HG02885 (cell line): ENCODE data around the gene DTX1.
"Not testable (repeated sequence)": the region's sequence is repeated elsewhere in the genome, so short reads cannot be mapped to it uniquely, and the experiment has no call there.

Source experiments
- ATAC-seq: cut with Tn5 transposase; IDR thresholded peaks from one replicate; pipeline ENCODE4 v1.9.1; 2021; ENCODE audit warnings: mild to moderate bottlenecking; ENCODE audit not compliant: unreplicated experiment, poor library complexity

DTX1 gene

DNA sequence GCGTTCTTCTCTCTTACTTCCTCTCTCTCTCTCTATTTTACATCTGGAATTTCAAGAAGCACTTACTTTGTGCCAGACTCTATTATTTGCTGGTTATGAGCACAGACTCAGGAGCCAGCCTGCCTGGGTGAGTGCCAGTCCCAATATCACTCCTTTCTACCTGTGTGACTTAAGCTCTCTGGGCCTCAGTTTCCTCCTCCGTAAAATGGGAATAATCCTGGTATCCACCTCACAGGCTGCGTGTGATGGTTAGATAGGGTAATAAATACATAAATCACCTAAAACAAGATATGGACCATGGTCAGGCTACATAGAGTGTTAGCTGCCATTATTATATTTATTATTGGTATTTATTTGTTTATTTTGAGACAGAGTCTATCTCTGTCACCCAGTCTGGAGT, 54.7 kb downstream of the DTX1 start:
- ATAC-seq = no peak

DNA sequence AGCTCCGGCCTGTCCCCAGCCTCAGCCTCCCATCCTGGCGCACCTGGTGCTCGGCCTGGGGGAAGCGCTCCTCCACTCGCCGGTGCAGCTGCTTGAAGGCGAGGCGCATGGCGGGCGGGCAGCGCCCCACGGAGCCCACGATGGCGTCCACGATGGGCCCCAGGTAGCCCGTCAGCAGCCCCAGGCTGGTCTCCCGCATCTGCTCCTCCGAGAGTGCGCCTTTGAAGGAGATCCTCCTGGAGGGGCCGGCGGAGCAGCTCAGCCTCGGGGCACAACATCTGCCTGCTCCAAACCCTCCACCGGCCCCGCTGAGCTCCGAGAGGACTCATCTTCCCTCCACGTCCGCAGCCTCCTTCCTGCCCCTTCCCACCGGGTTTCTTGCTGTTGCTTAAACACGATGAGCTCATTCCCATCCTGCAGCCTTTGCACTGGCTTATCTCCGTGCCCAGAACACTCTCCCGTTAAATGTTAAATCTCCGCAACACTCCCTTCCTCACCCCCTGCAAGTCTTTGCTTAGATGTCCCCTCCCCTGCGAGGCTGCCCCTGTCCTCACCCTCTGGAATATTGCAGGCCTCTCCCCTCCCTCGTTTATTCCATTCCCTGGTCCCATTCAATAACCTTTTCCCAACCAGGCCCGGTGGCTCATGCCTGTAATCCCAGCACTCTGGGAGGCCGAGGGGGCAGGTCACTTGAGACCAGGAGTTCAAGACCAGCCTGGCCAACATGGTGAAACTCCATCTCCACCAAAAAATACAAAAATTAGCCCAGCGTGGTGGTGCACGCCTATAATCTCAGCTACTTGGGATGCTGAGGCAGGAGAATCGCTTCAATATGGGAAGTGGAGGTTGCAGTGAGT, 55.7 kb downstream of the DTX1 start:
- ATAC-seq = no peak

DNA sequence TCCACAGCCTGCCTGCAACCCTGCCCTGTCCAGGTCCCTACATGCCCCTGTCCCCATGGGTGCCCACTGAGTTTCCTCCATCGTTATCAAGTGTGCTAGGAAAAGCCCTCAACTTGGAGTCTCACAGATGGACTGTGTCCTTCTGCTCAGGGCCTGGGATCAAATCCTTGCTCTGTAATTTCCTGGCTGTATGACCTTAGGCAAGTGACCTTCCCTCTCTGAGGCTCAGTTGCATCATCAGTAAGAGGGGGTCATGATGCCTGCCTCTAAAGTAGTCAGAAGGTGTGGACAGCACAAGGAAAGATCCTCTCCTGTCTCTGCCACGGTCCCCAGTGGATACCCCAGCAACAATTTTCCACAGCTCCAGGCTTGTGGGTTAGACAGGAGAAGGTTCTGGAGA, 56.9 kb downstream of the DTX1 start:
- no peak for ATAC-seq

DNA sequence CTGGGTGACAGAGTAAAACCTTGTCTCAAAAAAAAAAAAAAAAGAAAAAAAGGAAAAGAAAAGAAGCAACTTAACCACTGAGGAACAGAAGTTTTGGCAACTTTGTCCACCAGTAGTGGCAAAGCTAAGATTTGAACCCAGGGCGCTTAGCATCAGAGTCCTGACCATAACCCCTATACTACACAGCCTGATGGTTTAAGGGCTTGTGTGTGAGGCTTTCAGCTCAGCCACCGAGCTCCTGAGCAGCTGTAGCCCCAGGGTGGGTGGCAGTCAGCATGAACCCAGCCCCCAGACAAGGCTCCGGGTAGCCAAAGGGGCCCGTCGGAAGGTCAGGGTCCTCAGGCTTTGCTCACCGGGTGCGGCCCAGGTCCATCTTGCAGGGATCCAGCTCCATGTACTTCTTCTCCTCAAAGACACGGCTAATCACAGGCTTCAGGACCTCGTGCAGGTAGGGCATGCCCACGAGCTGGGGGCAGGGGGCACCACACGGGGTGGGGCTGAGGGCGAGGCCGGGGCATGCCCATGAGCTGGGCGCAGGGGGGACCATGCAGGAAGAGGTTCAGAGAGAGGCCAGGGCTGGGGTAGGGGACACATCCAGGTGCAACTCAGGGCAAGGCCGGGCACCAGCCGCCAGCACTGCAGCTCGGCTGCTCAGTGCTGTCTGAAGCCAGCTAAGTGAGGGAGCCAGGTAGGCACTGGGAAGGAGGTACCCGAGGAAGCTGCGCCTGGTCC, 58.1 kb downstream of the DTX1 start:
- no peak for ATAC-seq

DNA sequence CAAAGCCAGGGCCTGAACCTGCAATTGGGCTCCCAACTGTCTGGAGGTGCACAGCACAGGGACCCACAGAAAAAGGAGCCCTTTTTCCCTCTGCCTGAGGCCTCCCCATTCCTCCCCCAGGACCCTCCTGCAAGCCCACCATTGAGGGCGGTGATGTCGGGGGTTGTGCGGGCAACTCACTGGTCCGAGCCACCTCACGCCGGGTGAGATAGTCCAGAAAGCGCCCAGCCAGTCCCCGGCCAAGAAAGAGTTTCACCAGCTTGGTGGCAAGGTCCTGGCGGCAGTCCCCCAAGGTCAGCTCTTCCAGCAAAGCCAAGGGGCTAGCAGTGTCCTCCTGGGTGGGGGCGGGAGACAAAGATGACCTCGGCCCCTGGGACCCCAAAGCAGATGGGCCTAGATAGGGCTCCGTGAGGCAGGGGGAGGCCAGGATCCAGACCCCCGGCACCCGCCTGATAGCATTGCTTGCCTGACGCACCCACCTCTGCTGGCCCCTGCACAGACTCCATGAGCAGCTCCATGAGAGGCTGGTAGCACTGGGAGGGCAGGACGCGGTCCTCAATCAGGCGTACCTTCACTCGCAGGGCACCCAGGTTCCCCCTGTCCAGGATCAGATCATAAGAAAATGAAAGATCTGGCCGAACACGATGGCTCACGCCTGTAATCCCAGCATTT, 59.1 kb downstream of the DTX1 start:
- no peak for ATAC-seq

DNA sequence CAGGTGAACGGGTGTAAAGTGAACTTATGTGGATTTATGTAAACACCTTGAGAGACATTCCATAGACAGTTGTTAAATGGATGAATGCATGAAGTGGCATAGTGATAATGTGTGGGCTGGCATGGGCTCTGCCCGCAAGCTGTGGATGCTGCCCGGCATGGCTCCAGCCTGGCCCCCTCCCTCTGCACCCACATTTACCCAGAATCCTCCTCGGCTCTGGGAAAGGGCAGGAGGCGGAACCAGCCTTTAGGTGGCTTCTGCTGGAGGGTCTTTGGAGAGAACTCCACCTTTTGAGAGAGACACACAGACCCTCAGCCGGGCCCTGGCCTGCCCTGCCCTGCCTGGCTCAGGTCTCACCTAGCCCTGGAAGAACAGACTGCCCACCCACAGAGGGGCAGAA, 60.3 kb downstream of the DTX1 start:
- no peak for ATAC-seq

DNA sequence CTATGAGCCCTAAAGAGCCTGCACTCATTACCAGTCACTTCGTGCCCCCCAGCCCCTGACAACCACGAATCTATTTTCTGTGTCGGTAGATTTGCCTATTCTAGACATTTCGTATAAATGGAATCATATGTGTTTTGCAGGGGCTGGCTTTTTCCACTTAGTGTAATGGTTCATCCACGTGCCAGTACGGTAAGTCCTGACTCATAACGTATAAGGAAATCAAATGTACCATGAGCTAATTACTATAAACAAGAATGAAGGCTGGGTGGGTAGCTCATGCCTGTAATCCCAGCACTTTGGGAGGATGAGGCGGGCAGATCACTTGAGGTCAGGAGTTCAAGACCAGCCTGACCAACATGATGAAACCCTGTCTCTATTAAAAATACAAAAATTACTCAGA, 61.2 kb downstream of the DTX1 start:
- ATAC-seq = not testable (repeated sequence)

DNA sequence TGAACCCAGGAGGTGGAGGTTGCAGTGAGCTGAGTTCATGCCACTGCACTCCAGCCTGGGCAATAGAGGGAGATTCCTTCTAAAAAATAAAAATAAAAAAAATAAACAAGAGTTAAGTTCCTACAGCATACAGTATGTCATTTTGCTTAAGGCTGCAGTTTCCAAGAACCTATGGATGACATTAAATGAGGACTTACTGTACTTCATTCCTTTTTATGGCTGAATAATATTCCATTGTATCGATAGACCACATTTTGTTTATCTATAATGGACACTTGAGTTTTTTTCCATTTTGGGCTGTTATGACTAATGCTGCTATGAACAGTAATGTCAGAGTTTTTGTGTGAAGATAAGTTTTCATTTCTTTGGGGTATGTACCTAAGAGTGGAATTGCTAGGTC, 61.6 kb downstream of the DTX1 start:
- no peak for ATAC-seq

DNA sequence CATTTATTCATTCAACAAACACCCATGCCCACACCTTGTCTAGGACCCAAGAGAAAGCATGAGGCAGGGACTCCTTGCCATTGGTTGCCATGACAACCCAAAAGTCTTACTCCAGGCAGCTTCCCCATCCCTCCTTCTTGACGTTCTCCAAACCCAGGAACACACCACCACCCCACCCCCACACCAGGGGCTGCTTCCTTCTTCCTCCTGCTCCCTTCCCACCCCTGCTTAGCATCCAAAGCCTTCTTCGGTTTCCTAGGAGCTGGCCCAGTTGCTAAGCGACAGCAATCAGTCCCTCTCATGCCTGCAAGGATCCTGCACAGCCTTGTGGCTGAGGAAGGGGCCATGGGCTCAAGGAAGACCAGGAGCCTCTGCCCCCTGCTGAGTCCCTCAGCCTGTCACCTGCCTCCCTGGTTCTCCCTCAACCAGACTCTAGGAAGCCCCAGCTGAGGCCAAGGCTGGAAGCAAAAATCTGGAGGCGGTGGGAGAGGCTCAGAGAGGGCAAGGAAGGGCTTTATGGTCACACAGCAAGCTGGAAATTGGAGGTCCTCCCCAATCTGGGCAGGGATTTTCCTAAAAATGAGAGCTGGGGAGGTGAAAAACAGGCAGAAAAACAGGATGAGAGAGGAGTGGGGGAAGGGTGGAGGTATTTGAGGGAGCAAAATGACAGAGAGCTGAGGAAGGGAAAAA, 63.6 kb downstream of the DTX1 start:
- no peak for ATAC-seq

DNA sequence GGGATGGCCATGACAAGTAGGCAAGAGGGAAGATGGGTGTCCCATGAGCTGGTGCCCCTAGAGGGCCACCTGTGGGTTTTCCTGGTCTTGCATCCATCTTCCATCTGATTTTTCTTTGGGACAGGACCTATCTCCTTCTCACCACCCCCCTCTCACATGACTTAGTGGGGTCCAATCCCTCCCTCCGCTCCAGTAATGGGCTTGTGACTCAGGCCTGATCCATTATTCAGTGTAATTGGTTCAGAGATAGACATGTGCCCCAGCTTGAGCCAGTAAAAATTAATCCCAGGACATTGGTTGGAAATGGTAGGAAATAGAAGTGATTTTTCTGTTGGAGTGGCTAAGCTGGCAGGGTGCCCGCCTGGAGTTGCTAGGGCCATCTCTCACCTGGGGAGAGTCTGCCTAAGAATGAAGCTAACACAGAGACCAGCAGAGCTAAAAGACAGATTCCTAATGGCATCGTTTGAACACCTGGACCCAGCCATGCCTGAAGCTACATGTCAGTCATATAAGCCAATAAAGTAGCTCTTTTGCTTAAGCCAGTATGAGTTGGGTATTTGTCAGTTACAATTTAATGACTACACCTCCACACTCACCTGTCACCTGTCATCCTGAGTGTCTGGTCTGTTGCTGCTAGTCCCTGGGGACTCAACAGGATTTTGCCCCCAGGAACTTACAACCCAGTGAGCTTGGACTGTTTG, 64.3 kb downstream of the DTX1 start:
- ATAC-seq = no peak

DNA sequence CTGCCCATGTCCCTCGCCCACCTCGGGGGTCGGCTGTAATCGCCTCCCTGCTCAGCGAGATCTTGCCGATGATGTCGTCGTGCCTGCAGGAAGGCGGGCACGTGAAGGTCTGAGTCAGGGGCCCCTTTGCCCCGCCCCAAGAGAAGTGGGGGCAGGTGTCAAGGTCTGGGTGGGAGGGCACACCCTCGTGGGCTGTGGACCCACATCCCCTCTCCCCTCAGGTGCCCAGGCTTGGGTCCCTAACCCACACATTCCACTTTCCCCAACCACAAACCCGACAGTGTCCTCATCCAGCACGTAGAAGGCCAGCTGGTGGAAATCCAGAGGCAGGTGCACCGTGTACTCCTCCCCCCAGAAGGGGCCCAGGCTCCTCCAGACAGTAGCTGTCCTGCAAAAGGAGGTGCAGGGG, 71.3 kb downstream of the DTX1 start:
- ATAC-seq = no peak

DNA sequence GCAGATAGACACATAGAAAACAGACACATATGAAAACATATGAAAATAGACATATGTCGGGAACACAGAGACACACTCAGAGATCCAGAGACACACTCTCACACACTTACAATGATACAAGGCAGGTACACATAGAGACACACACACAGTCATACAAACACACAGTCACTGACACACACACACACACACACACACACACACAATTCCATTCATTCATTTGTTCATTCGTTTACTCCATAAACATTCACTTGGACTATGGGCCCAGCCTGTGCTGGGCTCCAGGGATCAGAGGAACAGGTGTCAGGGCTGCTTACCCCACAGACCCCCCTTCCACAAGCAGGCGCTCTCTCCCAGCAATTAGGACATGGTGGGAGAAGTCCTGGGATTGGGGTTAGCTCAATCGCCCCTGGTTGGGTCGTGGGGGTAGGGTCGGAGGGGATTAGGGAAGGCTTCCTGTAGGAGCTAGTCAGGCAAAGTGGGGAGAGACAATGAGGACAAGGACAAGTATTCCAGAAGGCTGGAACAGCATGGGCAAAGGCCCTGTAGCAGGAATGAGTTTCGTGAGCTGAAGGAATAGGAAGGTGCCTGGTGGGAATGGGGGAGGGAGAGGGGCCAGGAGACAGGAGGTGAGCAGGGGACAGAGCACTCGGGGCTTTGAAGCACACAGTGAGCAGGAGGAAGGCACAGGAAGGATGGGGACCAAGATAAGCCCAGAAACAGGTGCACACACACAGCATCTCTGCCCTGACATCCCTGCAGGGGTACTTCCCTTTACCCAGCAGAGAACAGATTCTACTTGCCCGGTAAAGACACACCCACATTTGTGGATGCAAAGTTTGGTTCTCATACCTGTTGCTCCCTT, 72.5 kb downstream of the DTX1 start:
- no peak for ATAC-seq

DNA sequence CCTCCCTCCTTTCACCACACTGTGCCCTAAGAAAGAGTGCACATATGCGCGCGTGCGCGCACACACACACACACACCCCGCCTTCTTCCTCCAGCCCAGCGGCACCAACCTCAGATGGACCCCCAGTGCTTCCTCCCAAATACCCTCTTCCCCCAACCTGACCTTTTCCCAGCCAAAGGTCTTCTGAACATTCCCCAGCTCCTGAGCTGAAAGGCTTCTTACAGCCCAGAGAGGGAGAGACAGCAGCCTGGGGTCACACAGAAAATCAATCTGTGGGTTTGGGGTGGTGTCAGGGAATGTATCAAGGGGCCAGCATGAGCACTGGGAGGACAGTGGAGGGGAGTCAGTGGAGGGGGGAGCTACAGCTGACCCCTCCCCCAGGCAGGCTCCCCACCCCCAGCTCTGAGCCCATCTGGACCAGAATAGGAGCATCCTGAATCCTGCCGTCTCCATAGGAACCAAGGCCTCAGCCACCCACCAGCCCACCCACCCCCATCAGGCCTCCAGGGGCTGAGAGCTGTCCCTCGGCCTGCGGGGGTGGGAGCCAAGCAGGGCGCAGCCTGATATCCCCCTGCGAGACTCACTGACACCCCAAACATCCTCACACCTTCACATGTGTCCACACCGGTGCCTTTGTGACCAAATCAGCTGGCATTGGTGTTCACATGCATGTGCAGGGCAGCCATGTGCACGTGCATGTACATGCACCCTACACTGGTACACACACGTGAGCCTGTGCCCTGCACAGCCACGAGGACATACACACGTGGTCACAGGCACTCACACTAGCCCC, 73.3 kb downstream of the DTX1 start:
- no peak for ATAC-seq

DNA sequence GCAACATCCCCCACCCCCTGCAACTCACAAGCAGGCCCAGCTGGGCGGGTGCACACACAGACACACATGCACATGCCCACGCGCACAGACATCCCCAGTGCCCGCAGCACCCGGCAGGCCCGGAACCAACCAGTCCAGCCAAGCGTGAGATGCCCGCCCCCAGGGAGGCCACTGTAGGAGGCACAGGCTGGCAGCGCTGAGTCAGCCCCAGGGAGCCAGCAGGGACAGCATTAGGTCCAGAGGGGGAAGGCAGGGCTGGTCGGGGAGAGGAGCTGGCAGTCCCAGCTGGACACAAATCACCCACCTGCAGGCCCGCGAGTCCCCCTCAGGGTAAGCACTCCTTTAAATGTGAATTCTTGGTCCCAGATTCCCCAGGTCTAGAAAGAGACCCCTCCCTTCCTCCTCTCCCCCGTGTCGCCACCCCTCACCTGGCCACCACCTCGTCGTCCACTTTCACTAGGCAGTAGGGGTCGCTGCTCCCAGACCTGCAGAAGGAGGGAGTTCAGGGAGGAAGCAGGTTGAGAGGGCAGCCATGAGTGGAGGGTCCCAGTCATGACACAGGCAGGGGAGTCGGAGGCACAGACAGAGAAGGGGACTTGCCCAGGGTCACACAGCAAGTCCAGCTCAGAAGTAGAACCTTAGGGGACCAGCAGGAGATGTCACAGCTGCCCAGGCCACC, 74.1 kb downstream of the DTX1 start:
- ATAC-seq = no peak

DNA sequence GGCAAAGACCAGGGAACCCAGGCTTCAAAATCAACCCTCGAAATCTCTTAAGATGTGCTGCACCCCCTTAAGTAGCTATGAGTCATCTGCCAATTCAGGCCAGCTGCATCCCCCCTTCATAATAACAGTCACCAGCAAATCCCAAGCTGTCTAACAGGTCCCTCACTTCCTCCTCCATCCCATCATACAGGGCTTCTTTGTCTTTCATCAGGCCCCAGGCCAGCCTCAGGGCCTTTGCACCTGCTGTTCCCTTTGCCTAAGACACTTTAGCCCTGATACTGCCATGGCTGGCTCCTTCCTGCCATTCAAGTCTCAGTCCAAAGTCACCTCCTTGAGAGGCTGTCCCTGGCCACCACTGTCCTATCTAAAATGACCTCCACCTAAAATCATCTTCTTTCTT, 75.0 kb downstream of the DTX1 start:
- no peak for ATAC-seq

DNA sequence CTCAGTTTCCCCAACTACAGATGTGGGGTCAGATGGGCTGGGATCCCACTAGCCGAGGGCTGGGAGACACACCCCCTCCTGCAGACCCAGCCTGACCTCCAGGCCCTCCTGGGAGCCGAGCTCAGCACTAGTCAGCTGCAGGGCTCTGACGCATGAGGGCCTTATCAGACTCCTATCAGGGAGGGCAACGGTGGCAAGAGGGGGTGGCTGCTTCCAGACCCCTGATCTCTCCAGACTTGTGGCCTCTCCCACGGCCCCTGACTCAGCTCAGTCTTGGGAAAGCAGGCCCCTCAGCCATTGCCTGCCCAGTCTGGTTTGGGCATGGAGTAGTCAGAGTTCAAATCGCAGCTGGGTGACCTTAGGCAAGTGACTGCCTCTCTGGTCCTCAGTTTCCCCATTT, 76.5 kb downstream of the DTX1 start:
- no peak for ATAC-seq

DNA sequence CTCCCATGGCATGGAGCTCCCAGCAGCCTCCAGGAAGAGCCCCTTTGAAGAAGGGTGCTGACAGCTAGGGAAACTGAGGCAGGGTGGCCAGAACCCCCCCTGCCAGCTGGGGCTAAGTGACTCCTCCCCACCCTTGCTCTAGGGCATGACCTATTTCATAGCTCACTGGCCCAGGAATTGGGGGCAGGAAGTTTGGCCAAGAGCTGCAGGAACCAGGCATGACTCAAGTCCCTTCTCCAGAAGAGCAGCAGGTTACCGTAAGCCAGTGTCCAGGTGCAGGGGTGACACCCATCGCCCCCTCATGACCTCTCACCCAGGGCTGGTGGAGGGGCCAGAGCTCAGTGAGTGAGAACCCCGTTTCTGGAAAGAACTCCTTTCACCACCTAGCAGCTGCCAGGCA, 77.1 kb downstream of the DTX1 start:
- no peak for ATAC-seq

DNA sequence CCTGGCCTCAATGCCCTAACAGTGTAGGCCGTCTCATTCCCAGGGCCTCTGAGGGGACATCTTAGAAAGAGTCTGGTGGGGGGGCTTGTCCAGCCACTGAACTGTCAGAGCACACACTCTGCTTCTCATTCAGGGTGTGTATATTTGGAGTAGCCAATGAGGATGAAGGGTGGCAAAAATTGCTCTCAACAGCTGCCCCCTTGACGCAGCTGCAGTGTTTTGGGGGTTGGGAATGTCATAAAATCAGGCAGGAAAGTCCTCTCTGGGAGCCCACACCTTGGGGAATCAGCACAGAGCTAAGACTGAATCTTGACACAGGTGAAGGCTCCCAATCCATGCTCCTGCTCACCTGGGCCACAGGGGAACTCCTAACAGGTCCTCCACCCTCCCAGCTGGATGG, 77.5 kb downstream of the DTX1 start:
- no peak for ATAC-seq
